HG02798 (cell line): ENCODE measurements around the gene RELN.

ENCODE experiments used
- ATAC-seq: cut with Tn5 transposase; IDR thresholded peaks from one replicate; pipeline ENCODE4 v1.9.1; 2021; ENCODE audit warnings: mild to moderate bottlenecking; ENCODE audit not compliant: unreplicated experiment, poor library complexity

Gene RELN

GRCh38 chr7:103657474-103657894, 332.0 kb downstream of the RELN start:
- no peak for ATAC-seq

DNA sequence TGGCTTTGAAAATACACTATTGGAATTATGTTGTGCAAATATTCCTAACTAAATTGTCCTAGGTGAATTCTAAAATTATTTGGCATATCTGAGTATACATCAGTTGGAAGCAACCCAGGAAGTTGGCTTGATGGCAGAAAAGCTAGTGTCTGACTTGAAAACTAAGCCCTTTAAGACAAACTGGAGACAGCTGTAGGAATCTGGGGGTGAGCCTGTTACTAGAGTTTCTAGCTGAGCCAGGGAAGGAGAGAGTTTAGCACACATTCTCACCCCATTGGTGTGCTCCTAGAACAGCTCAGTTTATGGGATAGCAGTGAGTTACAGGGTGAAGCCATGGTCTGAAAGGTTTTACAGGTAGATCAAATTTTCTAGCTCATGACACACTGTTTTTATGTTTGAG, 333.2 kb downstream of the RELN start:
- no peak for ATAC-seq

- ATAC-seq, result no peak
These were observed 337.7 kb downstream of the RELN start for GRCh38 chr7:103651593-103652377.

DNA sequence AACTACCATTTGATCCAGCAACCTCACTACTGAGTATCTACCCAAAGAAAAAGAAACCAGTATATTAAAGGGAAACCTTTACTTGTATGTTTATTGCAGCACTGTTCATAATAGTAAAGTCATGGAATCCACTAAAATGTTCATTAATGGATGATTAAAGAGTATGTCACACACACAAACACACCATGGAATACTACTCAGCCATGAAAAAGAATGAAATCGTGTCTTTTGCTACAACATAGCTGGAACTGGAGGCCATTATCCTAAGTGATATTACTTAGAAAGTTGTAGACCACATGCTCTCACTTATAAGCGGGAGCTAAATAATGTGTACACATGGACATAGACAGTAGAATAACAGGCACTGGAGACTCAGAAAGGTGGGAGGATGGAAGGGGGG, 340.4 kb downstream of the RELN start:
- ATAC-seq, result no peak

DNA sequence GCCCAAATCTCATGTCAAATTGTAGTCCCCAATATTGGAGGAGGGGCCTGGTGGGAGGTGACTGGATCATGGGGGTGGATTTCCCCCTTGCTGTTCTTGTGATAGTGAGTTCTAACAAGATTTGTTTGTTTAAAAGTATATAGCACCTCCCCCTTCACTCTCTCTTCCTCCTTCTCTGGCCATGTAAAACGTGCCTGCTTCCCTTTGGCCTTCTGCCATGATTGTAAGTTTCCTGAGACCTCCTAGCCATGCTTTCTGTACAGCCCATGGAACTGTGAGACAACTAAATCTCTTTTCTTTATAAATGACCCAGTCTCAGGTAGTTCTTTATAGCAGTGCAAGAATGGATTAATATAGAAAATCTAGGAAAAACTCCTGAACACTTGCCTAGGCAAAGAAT, 341.3 kb downstream of the RELN start:
- no peak for ATAC-seq

DNA sequence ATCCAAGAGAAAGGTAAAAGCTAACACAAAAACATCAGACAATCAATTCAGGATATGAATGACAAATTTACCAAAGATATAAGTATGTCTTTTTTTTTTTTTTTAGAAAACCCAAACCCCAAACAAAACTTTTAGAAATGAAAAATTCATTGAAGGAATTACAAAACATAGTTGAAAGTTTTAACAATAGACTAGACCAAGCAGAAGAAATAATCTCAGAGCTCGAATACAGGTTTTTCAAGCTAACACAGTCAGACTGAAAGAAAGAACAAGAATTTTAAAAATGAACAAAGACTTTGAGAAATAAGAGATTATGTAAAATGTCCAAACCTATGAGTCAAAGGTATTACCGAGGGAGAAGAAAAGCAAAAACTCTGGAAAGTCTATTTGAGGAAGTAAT, 345.1 kb downstream of the RELN start:
- no peak for ATAC-seq

GRCh38 chr7:103640031-103640779, 349.3 kb downstream of the RELN start:
- ATAC-seq, result no peak

GRCh38 chr7:103637726-103638125, 351.7 kb downstream of the RELN start:
- no peak for ATAC-seq

GRCh38 chr7:103637094-103637493, 352.4 kb downstream of the RELN start:
- ATAC-seq, result no peak

- ATAC-seq, result no peak
These were observed 353.3 kb downstream of the RELN start for GRCh38 chr7:103636153-103636552.

GRCh38 chr7:103632972-103633371, 356.5 kb downstream of the RELN start:
- no peak for ATAC-seq

DNA sequence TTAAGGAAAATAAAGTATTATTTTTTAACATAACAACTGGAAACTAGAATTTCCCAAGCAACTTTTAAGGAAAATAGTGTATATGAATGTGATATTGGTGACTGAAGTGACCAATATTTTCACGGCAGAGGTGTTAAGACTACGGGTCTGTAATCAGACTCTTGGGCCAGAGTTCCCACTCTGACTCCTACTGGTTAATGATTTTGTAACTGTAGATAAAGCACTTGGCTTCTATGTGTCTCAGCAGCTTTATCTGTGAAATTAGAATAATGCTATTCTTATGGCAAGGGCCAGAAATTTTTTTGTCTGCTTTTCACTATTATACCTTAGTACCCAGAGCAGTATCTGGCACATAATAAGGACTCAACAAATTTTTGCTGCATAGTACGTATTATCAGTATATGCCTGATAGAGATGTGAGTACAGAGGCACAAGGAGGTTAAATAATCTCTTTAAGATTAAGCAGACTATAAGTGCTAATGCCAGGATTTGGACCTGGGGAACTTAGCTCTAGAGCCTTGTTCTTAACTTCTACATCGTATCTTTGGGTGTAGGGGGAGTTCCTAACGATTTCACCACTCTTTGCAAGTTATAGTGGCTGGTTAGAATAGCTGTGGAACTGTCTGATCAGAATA, 357.3 kb downstream of the RELN start:
- no peak for ATAC-seq

- ATAC-seq, result no peak
These were observed 359.1 kb downstream of the RELN start for GRCh38 chr7:103630318-103630717.

- ATAC-seq, result no peak
These were observed 360.7 kb downstream of the RELN start for GRCh38 chr7:103628742-103629141.

GRCh38 chr7:103626776-103627175, 362.7 kb downstream of the RELN start:
- no peak for ATAC-seq

GRCh38 chr7:103622274-103622673, 367.2 kb downstream of the RELN start:
- ATAC-seq, result no peak

GRCh38 chr7:103613655-103614642, 375.5 kb downstream of the RELN start:
- ATAC-seq, result no peak

GRCh38 chr7:103609778-103610177, 379.7 kb downstream of the RELN start:
- no peak for ATAC-seq

DNA sequence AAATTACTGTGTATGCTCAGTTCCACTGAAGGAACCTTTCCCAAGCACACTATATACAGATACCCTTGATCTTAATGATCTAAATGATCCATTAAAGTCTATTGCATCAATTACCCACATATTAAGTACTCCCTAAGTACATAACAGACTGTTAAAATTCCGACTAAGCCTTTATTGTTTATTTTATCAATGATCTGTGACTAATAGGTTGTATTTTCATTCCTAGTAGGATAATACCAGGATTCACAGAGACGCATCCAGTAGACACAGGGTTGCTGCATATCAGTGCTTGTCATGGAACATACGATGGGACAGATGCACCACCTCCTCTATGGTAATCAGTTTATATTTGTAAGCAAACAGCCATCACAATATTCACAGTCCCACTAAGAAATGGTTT, 383.8 kb downstream of the RELN start:
- no peak for ATAC-seq

DNA sequence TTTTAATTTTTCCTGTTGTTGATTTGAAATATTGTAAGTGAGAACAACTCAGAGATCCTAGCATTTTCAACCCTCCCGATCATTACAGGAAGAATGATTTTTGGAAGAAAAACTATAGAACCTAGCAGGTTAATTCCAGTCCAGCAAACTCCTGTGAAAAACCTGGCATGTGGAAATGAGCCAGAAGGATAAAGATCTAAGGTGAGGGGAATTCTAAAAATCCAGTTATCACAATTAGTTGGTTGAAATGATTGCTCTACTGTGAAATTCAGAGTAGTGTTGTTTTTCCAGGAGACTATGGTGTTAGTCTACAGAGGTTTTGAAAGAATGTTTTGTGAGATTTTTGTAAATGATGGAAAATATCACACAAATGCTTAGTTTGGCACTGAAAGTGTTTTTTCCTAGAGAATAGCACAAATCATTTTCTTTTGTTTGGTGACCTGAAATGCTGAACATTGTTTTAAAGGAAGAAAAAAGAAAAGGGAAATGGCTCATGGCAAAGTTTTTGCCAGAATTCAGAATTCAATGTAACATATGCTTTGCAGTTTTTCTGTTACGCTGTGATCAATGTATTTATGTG, 391.0 kb downstream of the RELN start:
- ATAC-seq, result no peak
